Superior temporal gyrus (tissue), 1 donor: ENCODE results near the gene SYTL5.
A peak's percentile ranks its signal among the peaks of the same experiment; 100 is the strongest.

Experiments
- DNase-seq: peaks from one replicate; pipeline ENCODE4 v3.0.0-alpha.2; 2016; ENCODE audit errors: extremely low spot score

Gene SYTL5

DNA sequence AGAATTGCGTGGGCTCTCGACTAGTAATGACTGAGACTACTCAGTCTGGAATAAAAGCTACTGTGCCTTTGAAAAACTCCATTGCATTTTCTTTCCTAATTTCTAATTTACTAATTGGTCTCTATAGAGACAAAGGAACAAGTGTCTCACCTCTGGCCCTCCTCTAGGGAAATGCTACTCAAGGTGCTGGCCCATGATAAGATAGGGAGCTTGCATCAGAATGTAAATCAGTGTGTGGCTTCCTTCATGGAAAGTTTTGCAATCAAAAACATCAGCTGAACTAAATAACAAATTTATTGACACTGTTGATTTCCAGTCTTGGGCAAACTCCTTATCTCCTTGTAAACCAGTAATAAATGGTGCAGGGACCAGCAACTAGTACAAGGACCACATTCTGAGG, 132.5 kb downstream of the SYTL5 start:
- no peak for DNase-seq

DNA sequence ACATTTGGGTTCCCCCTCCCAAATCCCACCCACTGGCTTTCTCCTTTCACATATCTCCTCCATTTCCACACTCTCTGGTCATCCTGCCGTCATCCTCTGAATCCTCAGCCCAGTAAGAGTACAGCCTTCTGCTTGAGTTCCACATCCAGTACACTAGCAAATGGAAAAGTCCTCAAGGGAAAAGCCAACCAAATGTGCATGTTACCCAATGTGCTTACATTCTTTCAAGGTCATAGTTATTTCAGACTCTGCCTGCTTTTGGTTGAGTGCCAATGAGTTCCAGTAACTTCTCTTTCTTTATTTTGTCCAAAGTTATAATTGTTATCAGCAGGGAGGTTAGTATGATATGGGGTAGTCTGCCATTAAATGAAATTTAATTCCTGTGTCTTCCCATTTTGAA, 136.3 kb downstream of the SYTL5 start:
- no peak for DNase-seq

DNA sequence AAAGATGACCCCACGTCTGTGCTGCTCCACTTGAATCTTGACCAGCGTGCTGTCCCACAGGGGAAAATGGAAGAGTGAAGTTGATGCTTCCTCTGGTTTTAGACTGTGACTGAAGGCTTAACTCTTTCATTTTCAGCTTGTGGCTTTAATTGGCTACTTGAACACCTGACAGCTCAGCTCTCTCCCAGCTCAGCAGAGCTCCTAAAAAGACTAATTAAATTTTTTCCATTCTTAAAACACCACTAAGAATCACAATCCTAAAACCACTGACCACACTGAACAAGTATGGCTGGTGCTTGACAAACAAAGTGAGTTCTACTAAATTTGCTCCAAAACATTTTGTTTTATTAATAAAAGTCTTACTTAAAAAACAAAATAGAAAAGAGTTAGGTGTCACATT, 142.7 kb downstream of the SYTL5 start:
- no peak for DNase-seq

DNA sequence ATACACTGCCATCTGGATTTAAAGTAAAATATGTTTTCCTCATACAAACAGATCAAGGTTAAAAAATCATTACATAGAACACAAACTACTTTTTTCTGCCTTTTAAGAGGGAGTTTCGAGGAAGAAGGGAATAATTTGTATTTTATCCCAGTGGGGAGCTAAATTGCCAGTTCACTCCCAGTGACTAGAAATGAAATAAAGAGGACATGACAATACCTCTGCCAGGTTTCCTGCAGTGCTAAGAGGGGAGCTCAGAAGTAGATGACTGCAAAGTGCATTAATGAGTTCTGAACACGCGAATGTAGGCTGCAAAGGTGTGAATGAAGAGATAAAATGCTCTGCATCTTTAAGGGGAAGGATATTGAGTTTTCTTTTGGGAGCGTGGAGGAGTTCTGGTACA, 144.6 kb downstream of the SYTL5 start:
- no peak for DNase-seq

DNA sequence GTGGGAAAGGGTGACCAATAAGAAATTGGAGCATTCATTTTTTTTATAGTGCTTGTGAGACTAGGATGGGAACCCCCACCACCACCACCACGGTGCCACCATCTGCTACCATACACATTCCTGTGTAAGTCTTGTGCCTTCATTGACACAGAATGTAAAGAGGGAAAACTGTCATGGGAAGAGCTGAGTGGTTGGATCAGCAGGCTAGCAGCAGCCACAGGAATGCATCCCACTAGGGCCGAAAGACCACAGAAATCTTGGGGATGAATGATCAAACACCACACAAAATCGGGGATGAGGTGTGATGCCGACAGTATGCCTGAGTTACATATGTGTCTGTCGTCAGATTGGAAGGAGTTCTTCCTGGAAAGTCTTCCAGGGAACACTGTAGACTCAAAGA, 145.1 kb downstream of the SYTL5 start:
- no peak for DNase-seq

DNA sequence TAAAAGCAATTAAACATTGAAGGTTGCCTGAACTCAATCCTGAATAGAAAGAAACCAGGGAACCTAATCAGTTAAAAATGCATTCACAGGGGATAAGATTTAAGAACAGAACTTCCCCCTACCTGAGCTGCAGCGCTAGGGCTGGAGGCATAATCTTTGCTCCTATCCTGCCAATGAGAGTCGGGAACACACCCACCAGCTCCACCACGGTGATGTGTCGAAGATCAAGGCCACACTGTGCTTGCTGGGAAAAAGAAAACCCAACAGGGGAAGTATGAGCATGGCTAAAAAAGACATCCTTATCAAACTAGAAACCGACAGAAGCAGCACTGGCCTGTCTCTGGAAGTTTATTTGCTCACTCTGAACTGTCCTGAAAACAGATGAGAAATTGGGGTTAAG, 148.0 kb downstream of the SYTL5 start:
- DNase-seq = no peak

DNA sequence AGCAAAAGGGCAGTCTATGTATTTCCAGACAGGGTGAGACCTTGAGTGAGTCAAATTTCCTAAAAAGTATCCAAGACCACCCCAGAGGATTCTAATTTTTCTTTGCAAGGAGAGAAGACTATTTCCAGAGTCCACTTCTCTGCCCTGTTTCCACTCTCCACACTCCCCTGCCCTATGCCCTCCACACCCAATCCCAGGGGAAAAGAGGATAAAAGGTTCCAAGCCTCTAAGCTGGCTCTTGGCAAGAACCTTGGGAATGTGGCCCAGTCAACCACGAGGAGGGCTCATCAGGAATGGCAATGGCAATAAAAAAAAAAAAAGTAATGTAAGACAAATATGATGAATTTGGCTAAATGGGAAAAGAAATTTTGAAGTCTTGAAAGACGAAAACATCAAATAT, 148.5 kb downstream of the SYTL5 start:
- DNase-seq = no peak

DNA sequence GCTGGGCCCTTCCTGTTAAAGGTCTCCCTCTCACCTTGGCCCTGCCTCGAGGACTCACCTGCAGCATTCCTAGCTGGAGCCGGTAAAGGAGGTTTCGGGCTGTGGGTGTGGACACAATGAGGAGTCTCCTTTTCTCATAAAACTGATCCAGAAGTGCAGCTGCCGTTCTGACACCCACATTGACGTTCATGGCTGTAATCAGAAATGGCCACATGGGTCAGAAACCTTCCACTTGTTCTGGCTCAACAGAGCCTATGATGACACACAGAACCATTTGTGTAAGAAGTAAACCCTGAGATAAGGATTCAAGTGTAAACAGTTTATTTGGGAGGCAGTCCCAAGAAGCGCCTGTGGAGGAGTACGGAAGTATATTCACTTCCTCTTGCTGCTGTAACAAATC, 150.5 kb downstream of the SYTL5 start:
- DNase-seq = no peak

DNA sequence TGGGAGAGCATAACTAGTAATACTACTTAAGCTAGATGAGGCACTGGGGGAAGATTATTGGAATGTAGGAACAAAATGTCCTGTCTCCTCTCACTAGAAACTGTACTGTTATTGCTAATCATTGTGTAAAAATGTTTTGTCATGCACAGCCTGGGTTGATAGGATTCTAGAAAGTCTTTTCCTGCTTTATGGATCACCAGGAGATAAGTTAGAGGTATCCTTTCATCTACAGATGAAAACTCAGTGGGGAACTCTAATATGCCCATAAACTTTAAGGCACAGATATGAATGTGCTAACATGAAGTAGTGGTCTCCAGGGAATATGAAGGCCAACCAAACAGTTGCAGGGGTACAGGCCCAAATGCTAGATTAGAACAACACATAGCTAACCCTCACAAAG, 156.8 kb downstream of the SYTL5 start:
- no peak for DNase-seq

DNA sequence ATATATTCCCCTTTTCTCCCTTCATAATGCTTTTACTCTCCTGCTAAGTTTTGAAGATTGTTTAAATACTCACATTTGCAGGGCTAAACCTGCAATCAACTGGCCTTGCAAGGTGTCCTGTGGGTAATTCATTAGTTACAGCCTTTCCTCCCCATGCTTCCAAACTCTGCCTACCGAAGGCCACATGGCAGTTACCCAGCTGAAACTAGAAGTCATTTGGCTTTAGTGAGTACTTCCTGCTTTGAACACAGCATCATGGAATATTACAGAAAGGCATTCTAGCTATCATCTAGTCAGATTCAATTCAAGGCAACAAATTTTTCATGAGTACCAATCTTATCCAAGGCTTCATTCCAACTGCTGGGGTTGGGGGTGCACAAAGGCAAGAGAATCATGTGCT, 158.7 kb downstream of the SYTL5 start:
- DNase-seq = no peak

DNA sequence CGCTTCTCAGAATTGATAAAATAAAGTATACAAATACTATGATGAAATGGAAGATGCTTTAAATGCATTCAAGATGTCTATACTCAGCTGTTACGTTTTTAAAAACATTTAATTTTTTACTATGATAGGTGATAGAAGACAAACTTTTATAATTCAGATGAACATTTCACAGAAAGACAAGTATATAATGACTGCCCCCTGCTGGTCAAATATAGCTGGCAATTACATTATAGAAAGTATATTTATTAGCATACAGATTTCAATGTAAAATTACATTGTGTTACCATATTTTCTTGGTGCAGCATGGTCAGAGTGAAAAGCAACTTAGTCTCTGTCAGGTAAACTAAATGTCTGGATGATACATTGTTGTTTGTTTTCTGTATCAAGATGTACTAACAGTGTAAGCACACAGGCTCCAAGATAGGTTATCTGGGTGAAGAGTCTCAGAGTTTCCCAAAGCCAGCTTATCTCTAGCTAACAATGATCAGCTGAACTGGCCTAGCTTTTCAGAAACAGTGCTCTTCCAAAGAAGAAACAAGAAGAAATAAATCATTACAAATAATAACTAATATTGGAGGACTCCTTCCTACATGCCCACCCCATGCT, 160.2 kb downstream of the SYTL5 start:
- DNase-seq = peak; percentile 52

DNA sequence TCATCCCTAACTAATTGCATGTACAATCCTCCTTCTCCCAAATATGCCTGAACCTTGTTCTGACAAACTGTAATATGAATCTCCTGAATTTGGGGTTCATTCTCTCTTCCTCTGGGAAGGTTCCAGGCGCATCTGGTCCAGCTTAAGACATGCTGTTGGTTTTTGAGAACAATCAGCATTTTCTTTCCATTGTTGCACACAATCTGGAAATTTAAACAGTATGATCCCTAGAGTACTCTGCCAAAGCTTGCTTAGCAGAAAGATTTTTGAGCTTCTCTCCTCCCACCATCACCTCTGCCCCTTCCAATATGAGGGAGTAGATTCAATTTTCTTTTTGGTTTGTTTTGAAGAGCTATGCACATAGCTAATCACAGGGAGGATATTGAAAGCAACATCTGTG, 164.2 kb downstream of the SYTL5 start:
- DNase-seq = no peak

DNA sequence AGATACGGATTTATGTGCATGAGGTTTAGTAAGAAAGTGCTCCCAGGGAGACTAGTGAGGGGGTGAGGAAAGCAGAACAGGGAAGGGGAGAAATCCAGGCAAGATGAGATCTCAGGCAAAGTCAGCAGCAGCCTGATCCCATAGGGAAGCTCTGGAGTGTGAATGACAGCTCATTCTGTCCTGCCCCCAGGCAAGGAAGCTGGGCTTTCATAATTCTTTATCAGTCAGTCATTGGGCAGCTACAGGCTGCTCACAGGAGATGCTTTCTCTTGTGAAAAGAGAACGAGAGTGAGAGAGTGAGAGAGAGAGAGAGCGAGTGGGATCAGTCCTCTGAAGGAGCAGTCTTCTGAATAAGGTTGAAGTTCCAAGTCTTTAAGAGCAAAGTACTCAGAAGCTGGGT, 166.2 kb downstream of the SYTL5 start:
- no peak for DNase-seq

DNA sequence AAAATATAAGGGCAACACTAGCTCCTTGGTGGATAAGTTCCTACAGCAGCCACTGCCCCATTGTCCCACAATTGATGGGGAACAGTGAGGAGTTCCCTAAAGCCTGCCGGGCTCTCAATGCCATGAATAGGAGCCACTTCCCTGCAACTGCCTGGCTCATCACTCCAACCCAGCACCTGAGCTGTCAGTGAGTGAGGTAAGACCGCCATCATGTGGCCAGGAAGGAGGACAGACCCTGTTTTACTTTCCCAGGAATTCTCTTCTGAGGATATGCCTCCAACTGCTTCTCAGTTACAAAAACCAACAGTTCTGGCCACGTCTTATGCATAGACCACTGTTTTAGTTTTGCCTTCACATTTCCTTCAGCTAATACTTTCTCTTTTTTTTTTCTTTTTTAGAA, 168.8 kb downstream of the SYTL5 start:
- no peak for DNase-seq

DNA sequence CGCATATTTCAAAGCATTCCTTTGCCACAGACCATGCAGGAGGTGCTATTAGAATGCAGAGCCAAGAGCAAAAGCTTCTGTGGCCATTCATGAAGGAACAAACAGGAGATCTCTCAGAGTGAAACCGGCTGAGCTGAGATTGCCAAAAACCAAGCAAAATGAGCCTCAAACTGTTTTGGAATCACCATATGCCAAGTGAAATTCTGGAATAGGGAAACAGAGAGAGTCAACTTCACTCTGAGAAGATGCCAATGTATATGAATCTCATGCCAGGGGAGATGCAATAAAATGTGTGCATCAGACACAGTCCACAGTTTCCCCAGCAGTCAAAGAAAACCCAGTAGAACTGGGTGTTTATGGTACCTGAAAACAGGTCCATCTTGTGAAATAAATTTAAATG, 172.0 kb downstream of the SYTL5 start:
- peak; percentile 20 for DNase-seq
